Vagina (tissue), 2 donors: Measurements from ENCODE around the gene CRACDL.

Experiments
- POLR2A ChIP-seq, 2 donors: fragments of 450-650 bp; IDR thresholded peaks; one replicate each; pipeline ENCODE4 v1.6.1; 2017; ENCODE audit warnings: antibody characterized with exemption in 2 of 2, mild to moderate bottlenecking in 2 of 2, moderate library complexity in 2 of 2
- TF ChIP-seq, protein P1 (sequence below), 3 experiments: fragments of 450-650 bp in 2 of 3; fragments of 200-600 bp in 1 of 3; sonication (generic) in 1 of 3; IDR thresholded peaks; one replicate each; pipeline ENCODE4 v1.5.1; 2017 to 2019; ENCODE audit warnings: antibody characterized with exemption in 3 of 3, mild to moderate bottlenecking in 2 of 3, moderate library complexity in 2 of 3

DNA sequence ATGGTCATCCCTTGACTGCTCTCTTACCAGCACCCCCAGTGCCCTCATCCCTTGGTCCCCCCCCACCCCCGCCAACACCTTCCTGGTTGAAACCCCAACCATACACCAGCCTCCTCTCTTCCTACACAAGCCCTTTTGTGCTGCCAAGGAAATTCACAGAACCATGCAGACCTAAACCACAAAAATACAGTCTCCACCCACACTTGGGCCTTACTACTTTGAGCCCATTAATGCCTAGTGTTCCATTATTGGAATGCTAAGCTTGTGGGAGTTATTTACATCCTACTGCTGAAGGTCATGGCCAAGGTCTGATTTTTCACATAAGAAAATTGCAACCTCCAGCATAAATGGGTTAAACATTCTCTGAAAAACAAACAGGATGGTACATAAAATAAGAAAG lies 4.1 kb upstream of the CRACDL start:
- TF ChIP-seq, protein P1, sequence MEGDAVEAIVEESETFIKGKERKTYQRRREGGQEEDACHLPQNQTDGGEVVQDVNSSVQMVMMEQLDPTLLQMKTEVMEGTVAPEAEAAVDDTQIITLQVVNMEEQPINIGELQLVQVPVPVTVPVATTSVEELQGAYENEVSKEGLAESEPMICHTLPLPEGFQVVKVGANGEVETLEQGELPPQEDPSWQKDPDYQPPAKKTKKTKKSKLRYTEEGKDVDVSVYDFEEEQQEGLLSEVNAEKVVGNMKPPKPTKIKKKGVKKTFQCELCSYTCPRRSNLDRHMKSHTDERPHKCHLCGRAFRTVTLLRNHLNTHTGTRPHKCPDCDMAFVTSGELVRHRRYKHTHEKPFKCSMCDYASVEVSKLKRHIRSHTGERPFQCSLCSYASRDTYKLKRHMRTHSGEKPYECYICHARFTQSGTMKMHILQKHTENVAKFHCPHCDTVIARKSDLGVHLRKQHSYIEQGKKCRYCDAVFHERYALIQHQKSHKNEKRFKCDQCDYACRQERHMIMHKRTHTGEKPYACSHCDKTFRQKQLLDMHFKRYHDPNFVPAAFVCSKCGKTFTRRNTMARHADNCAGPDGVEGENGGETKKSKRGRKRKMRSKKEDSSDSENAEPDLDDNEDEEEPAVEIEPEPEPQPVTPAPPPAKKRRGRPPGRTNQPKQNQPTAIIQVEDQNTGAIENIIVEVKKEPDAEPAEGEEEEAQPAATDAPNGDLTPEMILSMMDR (IDR thresholded peaks at IDR 0.05): no peak
- TF ChIP-seq POLR2A (IDR thresholded peaks at IDR 0.05): no peak
